ENCODE results near the gene BARD1.
"Not testable (repeated sequence)": the region's sequence is repeated elsewhere in the genome, so short reads cannot be mapped to it uniquely, and the experiment has no call there.

Gene BARD1

GRCh38 chr2:214710729-214711128 lies 98.8 kb downstream of the BARD1 start:
- no peak for DNase-seq (ENCODE audit: low spot score)
- TF ChIP-seq CTCF (IDR thresholded peaks at IDR 0.05; ENCODE audit: extremely low read depth, missing control alignments), result no peak

- DNase-seq (ENCODE audit: low spot score), result no peak
- TF ChIP-seq CTCF (IDR thresholded peaks at IDR 0.05; ENCODE audit: extremely low read depth, missing control alignments), result no peak
These were observed 102.5 kb downstream of the BARD1 start for GRCh38 chr2:214706986-214707385.

- DNase-seq (ENCODE audit: low spot score), result no peak
- TF ChIP-seq CTCF (IDR thresholded peaks at IDR 0.05; ENCODE audit: extremely low read depth, missing control alignments), result no peak
These were observed 110.2 kb downstream of the BARD1 start for GRCh38 chr2:214699236-214699635.

GRCh38 chr2:214696681-214697080 lies 112.8 kb downstream of the BARD1 start:
- no peak for TF ChIP-seq CTCF (IDR thresholded peaks at IDR 0.05; ENCODE audit: extremely low read depth, missing control alignments)
- DNase-seq (ENCODE audit: low spot score), result no peak

GRCh38 chr2:214695789-214696188 lies 113.7 kb downstream of the BARD1 start:
- no peak for TF ChIP-seq CTCF (IDR thresholded peaks at IDR 0.05; ENCODE audit: extremely low read depth, missing control alignments)
- DNase-seq (ENCODE audit: low spot score), result no peak

- not testable (repeated sequence) for DNase-seq (ENCODE audit: low spot score)
These were observed 125.9 kb downstream of the BARD1 start for GRCh38 chr2:214683557-214683956.

GRCh38 chr2:214679736-214680135 lies 129.7 kb downstream of the BARD1 start:
- TF ChIP-seq CTCF (IDR thresholded peaks at IDR 0.05; ENCODE audit: extremely low read depth, missing control alignments), result no peak
- DNase-seq (ENCODE audit: low spot score), result no peak

- no peak for DNase-seq (ENCODE audit: low spot score)
- TF ChIP-seq CTCF (IDR thresholded peaks at IDR 0.05; ENCODE audit: extremely low read depth, missing control alignments), result no peak
These were observed 132.9 kb downstream of the BARD1 start for GRCh38 chr2:214676421-214677089.
